ENCODE measurements around the gene ELF2.

GRCh38 chr4:139042981-139043460, 134.0 kb downstream of the ELF2 start:
- TF ChIP-seq POLR2A (IDR thresholded peaks at IDR 0.05; ENCODE audit: extremely low read depth, insufficient read length) = no peak
- no peak for TF ChIP-seq CTCF (IDR thresholded peaks at IDR 0.05; ENCODE audit: low read depth, low read length)
- TF ChIP-seq MAX (IDR thresholded peaks at IDR 0.05; ENCODE audit: low read depth, low read length) = no peak
- no peak for TF ChIP-seq MYC (IDR thresholded peaks at IDR 0.05; ENCODE audit: low read depth, low read length)
